Esophagus muscularis mucosa (tissue), 3 donors: Measurements from ENCODE around the gene SPEG.

Experiments used
- POLR2A ChIP-seq: fragments of 450-650 bp; IDR thresholded peaks from one replicate; pipeline ENCODE4 v1.6.1; 2017; ENCODE audit warnings: antibody characterized with exemption, moderate library complexity, mild to moderate bottlenecking, low read depth
- POLR2AphosphoS5 ChIP-seq, 2 donors: sonication (generic); formaldehyde crosslinking; IDR thresholded peaks; one replicate each; pipeline ENCODE4 v1.6.1; 2017; ENCODE audit warnings: antibody characterized with exemption in 2 of 2
- TF ChIP-seq, protein P1 (sequence below), 3 experiments: fragments of 200-600 bp in 2 of 3; fragments of 450-650 bp in 1 of 3; sonication (generic) in 2 of 3; IDR thresholded peaks; one replicate each; pipeline ENCODE4 v1.5.1; 2017 to 2019; ENCODE audit warnings: antibody characterized with exemption in 3 of 3, mild to moderate bottlenecking in 2 of 3, moderate library complexity in 1 of 3

DNA sequence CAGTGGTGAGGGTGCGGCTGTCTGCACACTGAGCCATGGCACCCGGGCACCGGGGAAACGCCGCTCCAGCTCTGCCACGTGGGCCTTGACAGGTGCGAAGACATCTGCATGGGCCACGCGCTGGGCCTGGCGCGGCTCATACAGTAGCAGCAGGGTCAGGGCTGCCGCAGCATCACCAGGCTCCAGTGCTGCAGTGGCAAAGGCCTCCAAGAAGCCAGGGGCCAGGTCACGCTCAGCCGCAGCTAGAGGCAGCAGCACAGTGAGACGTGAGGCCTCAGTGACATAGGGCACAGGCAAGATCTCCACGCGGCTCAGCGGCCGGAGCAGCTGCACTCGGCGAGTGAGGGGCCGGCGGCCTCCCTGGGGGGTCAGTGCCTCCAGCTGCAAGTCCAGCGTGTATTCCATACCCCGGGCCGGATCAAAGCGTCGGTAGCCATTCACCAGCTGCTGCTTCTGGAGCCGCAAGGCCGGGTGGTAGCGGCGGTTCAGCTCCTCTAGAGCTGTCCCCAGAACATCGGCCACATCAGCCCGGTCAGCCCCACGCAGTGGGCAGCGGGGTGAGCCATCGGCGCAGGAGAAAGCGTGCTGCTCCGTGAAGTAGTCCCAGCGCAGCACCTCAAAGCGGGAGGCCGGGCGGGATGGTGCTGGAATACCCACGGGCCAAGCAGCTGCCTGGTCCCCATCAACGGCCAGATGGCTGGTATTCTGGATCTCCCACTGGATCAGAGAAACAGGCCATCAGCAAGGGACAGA lies 105.5 kb downstream of the SPEG start:
- TF ChIP-seq, protein P1, sequence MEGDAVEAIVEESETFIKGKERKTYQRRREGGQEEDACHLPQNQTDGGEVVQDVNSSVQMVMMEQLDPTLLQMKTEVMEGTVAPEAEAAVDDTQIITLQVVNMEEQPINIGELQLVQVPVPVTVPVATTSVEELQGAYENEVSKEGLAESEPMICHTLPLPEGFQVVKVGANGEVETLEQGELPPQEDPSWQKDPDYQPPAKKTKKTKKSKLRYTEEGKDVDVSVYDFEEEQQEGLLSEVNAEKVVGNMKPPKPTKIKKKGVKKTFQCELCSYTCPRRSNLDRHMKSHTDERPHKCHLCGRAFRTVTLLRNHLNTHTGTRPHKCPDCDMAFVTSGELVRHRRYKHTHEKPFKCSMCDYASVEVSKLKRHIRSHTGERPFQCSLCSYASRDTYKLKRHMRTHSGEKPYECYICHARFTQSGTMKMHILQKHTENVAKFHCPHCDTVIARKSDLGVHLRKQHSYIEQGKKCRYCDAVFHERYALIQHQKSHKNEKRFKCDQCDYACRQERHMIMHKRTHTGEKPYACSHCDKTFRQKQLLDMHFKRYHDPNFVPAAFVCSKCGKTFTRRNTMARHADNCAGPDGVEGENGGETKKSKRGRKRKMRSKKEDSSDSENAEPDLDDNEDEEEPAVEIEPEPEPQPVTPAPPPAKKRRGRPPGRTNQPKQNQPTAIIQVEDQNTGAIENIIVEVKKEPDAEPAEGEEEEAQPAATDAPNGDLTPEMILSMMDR (IDR thresholded peaks at IDR 0.05), result no peak
- TF ChIP-seq POLR2A, result no peak
- no peak for TF ChIP-seq POLR2AphosphoS5 (IDR thresholded peaks at IDR 0.05)
